GM21447 (cell line): ENCODE data around the gene CD3D.

ENCODE experiments used
- ATAC-seq: cut with Tn5 transposase; IDR thresholded peaks from one replicate; pipeline ENCODE4 v1.9.1; 2021; ENCODE audit not compliant: unreplicated experiment

The CD3D gene

DNA sequence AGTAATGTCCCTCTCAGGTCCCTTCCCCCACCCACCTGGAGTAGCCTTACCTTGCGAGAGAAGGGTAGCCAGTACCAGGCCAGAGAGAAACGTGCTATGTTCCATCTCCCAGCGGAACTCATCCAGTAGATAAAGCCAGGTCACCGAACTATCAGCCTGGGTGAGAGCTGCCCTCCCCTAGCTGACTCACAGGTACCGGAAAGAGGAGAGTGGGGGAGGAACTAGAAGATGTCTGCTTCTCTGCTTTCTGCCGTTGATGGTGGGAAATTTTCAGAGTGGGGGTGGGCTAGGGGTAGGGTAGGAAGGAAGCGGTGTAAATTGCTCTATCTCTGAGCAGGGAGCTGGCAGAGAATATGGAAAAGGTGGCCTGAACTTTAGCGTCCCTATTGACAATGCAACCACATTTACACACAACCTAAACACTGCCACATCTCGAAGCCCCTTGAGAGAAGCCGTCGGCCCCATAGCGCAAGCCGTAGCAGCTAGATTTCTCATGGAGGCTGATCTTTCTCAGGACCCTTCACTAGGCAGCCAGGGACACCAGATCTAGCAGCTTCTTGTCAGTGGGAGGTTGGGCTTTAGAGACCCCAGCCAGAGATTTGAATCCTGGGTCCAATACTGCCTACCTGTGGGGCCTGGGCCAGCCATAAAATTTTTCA, at the start of gene CD3D:
CD3D (minus strand) TSS at position 203 of the 659 bp plus-strand sequence; CDS start at position 105, 98 bp downstream.
- ATAC-seq: no peak

DNA sequence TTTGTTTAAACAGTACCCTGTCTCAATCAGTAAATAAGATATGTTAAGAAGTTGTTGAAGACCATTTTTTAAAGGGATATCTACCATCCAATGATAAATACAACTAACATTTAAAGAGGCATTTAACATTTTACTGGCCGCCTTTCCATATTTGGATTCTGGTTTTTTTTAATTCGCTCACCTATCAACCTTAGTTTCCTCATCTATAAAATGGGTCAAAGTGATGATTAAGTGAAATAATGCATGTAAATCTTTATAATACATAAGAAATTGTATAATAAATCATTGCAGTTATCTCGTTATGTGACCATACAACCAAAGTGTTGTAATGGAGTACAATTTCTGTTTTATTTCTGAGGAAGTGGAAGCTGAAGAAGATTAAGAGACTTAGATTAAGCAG, 41.2 kb upstream of the CD3D start:
- ATAC-seq: no peak

DNA sequence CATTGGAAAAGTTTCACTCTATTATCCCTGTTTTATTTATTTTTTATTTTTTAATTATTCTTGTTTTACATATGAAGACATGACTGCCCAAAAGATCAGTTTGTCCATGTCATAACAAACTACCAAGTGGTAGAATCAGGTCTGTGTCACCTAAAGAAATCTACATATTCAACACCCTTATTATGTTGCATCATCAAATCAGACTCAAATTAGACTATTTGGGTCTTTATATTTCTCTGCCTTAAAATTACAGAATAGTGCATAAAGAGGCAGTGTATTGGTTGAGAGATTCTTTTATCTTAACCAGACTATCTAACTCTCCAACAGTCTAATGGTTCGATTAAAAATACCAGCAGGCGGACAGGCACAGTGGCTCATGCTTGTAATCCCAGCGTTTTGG, 40.4 kb upstream of the CD3D start:
- ATAC-seq: no peak

DNA sequence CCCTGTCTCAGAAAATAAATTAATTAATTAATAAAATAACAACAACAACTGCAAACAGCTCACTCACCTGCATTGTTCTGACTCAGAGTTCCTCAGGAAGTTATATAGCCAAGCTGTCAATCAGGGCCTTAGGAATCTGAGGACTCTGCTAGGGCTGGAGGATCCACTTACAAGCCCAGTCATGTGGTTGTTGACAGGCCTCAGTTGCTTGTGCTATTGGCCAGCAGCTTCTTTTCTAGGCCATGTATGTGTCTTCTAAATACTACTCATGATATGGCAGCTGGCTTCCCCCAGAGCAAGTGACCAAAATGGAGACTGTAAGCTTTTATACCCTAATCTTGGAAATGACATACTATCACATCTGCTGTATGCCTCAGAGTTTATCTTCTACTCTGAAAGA, 38.1 kb upstream of the CD3D start:
- ATAC-seq: no peak

DNA sequence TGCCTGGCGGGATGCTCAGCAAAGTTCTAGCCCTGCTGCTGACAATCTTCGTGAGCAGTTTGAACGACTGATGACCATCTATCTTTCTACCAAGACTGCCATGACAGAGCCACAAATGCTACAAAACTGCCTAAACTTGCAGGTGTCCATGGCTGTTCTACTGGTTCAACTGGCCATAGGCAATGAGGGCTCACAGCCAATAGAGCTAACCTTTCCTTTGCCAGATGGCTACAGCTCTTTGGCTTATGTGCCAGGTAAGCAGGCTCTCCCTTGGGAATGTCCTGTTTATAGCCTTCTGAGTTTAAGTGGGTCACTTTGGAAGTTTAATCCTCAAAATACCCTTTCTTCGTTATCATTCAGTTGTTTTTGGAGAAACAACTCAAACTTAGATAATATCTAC, 37.0 kb upstream of the CD3D start:
- ATAC-seq: no peak

DNA sequence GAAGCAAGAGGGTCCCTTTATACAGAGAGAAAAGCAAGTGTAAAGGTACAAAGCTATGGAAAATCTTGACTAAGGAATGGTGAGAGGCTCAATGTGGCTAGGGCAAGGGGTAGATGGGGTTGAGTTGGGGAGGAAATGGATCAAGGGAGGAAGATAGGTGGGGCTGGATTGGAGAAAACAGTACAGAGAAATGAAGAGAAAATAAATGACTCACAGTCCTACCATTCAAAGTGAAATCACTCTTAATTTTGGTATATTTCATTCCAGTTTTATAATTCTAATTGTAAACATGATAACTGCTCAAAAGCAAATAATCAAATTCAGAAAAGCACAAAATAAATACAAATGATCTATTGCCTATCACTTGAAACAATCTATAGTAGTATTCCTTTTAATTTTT, 33.5 kb upstream of the CD3D start:
- ATAC-seq: no peak

DNA sequence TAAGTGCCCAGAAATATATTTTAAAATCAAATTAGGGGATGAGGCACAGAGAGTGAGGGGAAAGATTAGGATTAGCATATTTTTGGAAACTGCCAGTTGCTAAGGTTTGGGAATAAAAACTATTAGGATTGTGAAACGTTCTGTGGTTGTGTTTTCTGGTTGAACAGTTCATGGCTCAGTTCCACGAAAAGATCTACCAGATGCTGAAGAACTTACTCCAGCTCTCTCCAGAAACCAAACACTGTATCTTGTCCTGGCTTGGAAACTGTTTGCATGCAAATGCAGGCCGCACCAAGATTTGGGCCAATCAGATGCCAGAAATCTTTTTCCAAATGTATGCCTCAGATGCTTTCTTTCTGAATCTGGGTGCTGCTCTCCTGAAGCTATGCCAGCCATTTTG, 32.2 kb upstream of the CD3D start:
- ATAC-seq: no peak

DNA sequence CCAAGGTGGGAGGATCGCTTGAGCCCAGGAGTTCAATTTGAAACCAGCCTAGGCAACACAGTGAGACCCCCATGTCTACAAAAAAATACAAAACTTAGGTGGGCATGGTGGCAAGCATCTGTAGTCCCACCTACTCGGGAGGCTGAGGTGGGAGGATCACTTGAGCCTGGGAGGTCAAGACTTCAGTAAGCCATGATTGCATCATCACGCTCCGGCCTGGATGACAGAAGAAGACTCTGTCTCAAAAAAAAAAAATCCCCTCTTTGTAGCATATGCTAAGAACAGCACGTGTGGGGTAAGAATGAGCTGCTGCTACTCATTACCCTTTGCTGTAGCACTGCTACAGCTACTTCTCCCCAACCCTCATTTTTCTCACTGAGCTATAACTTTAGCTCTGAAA, 31.4 kb upstream of the CD3D start:
- no peak for ATAC-seq

DNA sequence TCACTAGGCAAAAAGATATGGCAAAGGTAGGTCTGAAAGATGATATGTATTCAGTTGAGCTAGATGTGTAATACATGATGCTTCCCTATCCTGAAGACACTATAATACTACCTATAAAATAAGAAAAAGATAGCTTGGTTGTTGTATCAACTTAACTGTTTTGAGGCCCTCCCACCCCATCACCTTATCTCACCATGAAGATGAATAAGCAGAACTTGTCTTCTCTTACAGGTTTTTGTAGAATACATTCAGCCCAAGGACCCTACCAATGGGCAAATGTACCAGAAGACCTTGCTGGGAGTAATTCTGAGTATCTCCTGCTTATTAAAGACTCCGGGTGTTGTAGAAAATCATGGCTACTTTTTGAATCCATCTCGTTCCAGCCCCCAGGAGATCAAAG, 30.8 kb upstream of the CD3D start:
- no peak for ATAC-seq

DNA sequence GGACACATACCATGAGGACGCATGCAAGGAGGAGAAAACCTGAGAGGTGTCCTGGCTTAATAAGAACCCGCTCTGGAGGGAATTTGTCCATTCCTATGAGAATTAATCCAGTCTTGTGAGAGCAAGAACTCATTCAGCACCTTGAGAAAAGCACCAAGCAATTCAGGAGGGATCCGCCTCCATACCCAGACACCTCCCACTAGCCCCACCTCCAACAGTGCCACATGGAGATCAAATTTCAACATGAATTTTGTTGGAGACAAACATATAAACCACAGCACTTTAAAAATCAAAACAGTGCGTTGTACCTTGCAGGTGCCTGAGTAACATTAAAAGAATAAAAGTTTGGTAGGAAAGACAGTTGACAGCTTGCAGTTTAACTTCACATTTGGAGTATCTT, 28.3 kb upstream of the CD3D start:
- no peak for ATAC-seq

DNA sequence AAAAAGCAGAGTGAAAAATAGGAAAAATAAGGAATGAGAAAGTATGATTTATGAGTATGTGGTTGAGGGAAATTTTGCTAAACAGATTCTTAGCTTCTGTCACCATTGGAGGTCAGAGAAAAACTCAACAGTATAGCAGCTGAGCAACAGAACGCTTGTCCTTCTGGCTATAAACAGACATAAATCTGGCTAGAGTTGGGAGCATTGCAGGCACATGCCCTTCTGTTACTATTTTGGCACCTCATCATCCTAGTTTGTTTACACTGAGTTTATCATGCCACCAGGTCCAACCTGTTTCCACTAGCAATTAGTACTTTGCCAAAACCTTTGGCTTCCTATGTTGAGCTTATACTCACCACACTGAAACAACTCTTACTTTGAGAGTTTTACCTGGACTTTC, 23.8 kb upstream of the CD3D start:
- no peak for ATAC-seq

DNA sequence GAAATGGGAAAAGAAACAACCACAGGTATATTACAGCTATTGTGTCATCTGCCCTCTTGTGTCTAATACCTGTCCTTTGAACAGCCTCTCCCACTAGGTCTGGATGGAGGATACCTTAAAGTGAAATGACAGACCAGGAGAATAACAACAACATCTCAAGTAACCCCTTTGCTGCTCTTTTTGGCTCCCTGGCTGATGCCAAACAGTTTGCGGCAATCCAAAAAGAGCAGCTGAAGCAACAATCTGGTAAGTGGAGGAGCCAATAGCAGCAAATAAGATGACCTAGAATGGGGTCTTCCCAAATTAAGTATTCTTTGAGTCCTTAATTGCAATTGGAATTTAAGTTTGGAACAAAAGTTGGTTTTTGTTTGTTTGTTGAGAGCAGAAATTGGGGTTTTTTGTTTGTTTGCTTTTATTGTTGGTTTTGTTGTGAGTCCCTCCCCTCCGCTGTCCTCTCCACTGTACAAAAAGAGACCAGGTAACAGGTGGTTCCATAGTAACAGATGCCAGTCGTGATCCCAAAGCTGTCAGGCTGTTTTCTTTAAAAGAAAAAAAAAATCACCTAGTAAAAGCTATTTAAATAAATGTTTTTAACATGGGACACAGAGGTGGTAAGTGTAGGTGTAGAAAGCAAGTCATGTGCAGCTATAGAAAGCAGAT, 22.6 kb upstream of the CD3D start:
- no peak for ATAC-seq

DNA sequence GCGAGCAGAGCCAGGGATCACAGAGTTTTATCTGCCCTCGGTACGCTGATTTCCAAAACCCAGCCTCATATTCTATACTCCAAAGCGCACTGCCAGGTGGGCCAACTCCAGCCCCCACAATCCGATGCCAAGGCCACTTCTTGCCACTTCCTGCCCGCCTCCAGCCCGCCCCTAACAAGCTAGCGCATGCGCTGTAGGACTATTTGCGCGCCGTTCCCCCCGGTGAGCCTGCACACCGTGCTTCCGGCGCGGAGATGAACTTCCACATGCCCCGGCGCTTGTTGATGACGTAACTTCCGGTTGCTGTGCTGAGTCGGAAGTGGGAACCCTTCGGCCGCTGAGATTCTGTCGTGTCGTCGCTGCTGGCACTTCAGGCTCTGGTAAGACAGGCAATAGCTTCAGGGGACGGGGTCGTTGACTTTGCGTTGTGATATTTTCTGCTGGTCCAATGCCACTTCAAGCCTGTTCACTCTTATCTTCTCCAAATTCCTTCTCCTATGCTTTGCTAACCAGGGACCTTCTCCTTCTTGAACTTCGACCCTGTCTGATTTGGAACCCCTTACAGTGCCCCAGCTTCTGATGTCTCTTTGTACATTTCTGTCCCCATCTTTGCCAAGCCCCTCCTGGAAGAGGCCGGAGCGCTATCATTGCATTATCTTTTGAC, 16.9 kb upstream of the CD3D start, which contains the start of gene UBE4A:
UBE4A (plus strand) TSS at position 306 of the 664 bp plus-strand sequence. CDS start 5,481 bp downstream, outside the sequence.
- peak; percentile 96 for ATAC-seq

DNA sequence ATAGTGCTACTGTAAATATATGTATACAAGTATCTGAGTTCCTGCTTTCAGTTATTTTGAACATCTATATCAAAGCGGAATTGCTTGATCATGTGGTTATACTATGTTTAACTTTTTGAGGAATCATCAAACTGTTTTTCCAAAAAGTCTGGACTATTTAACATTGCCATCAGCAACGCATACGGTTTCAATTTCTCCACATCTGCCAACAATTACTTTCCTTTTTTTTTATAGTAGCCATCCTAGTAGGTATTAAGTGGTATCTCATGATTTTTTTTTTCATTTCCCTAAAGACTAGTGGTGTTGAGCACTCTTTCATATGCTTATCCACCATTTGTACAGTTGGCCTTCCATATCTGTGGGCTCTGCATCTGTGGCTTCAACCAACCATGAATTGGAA, 15.6 kb upstream of the CD3D start:
- no peak for ATAC-seq

DNA sequence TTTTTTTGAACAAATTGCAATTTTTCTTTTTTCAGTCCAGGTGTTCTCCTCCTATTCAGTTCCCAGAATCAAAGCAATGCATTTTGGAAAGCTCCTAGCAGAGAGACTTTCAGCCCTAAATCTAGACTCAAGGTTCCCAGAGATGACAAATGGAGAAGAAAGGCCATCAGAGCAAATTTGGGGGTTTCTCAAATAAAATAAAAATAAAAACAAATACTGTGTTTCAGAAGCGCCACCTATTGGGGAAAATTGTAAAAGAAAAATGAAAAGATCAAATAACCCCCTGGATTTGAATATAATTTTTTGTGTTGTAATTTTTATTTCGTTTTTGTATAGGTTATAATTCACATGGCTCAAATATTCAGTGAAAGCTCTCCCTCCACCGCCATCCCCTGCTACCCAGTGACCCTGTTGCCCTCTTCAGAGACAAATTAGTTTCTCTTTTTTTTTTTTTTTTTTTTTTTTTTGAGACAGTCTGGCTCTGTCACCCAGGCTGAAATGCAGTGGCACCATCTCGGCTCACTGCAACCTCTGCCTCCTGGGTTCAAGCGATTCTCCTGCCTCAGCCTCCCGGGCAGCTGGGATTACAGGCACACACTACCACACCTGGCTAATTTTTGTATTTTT, 10.7 kb upstream of the CD3D start:
- ATAC-seq: no peak

DNA sequence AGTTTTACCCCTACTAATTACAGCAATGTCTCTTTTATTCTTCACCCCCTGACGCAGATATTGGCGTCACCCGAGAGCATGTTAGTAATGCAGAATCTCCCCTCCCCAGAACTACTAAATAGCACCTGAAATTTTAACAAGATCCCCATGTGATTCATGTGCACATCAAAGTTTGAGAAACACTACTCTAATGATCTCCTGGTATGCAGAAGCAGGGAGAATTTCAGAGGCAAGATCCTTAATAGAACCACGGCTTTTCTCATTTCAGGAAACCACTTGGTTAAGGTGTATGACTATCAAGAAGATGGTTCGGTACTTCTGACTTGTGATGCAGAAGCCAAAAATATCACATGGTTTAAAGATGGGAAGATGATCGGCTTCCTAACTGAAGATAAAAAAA, 7.0 kb upstream of the CD3D start:
- no peak for ATAC-seq

DNA sequence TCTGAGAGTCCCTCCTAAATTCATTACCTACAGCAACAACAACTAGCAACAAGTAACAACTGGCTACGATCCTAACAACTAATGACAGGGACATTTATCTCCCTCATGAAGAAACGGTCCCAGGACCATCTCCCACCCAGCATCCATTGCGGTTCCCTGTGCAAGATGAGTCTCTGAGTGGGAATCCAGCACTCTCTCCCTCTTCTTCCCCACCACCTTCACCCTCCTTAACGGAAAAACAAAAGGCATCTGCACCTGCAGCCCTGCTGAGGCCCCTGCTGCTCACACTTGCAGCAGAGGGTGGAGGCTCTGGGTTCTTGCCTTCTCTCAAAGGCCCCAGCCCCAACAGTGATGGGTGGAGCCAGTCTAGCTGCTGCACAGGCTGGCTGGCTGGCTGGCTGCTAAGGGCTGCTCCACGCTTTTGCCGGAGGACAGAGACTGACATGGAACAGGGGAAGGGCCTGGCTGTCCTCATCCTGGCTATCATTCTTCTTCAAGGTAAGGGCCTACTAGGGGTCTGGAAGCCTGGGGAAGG, 1.5 kb upstream of the CD3D start, which contains the start of gene CD3G:
CD3G (plus strand) TSS at position 364 of the 535 bp plus-strand sequence; CDS start at position 444, 80 bp downstream.
- no peak for ATAC-seq

DNA sequence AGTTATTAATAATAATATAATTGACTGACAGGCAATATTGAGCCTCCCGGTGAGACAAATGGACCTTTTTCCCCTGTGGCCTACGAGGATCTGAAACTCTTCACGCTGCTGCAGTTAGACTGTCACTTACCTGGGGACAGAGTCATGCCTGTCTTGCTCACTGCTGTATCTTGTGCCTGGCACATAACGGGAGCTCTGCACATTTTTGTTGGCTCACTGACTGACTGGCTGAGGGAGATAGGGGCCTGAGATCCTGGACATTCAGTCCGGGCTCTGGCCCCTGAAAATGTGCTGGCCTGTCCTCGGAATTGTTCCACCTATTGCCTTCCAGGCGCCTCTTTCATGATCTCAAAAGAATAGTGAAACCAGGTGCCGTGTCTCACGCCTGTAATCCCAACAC, 743 bp upstream of the CD3D start:
- no peak for ATAC-seq

DNA sequence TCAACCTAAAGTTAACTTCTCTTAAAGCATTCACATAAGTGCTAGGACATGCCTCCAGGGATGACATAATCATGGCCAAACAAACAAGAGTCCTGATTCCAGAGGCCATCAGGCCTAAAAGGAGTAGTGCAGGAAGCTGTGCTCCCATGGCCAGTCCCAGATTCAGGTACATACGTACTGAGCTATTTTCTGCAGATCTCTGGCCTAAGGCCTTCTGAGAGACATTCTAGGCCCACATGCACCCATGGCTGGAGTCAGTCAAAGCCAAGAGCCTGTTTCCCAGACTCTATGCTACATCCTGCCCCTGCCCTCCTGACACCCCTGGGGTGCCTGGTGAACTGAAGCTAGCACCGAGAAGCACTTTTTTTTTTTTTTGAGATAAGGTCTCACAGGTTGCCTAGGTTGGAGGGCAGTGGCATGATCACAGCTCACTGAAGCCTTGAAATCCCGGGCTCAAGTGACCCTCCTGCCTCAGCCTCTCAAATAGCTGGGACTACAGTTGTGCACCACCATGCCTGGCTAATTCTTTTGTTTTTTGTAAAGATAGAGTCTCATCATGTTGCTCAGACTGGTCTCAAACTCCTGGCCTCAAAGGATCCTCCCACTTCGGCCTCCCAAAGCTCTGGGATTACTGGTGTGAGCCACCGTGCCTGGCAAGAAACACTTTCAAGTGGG, 553 bp downstream of the CD3D start:
- no peak for ATAC-seq

DNA sequence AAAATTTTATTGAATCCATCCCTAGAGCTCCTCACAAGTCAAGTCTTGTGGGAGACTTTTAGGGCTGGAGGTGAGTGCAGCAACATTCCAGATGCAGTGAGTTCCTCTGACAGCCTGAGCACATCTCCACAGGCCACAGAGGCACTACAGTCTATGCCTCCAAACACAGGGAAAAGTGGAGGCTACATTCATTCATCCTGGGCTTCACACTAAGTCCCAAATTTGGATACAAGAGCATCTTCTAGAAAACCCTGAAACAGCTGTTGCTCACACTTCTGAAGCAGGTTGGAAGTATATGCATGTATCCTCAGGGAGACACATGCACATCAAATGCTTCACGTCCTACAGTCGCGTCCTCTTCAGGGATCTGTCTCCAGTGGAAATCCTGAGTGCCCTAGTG, 1.2 kb downstream of the CD3D start:
- ATAC-seq: no peak

DNA sequence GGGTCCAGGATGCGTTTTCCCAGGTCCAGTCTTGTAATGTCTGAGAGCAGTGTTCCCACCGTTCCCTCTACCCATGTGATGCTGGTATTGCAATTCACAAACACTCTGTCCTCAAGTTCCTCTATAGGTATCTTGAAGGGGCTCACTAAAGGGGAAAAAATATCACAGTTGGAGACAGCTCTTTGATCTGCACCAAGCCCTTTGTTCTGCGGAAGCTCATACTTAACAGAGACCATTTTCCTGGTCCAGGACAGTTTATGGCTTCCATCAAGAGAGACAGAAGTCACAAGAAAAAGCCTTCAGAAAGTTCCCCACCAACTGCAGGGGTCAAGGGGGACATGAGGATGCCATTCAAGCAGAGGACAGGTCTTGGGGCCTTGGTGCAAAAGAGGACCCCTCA, 2.1 kb downstream of the CD3D start:
- ATAC-seq: no peak
